GM18499 (cell line): ENCODE measurements around the gene SNCB.

ENCODE experiments used
- ATAC-seq: cut with Tn5 transposase; IDR thresholded peaks from one replicate; pipeline ENCODE4 v1.9.1; 2021; ENCODE audit warnings: moderate number of reproducible peaks; ENCODE audit not compliant: insufficient read depth, unreplicated experiment

Gene SNCB

DNA sequence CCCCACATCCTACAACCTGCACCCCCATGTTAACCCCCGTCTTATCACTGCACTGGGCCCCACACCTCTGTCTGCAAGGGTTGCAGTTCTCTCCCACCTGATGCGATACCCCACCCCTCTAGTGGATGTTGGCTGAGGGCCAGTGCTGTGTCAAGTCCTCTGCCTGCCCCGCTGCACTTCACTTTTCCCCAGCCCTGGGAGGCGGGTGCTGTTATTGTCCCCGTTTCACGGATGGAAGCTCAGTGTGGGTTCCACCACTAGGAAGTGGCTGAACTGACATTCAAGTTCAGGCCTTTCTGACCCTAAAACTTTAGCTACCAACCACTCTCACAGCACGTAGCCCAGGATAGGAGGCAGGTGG lies 3.5 kb downstream of the SNCB start:
- no peak for ATAC-seq

- no peak for ATAC-seq
Measured at GRCh38 chr5:176625966-176626875, 4.1 kb downstream of the SNCB start.

DNA sequence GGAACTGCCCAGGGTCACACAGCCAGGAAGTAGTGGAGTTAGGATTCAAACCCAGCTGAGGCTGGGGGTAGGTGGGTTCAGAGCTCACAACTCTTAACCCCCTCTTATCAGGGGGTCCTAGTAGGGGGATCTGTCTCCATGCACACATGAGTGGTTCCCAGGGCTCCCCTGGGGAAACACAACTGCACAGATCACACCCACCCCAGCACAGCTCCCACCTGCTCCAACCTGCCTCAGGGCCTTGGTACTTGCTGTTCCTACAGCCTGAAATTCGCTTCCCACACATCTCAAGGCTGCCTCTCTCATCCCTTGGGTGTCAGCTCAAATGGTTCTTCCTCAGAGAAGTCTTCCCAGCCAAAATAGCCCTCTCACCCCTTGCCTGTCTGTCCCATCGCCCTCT lies 4.8 kb downstream of the SNCB start:
- no peak for ATAC-seq

- ATAC-seq, result no peak
Measured at GRCh38 chr5:176624938-176625337, 5.4 kb downstream of the SNCB start.

DNA sequence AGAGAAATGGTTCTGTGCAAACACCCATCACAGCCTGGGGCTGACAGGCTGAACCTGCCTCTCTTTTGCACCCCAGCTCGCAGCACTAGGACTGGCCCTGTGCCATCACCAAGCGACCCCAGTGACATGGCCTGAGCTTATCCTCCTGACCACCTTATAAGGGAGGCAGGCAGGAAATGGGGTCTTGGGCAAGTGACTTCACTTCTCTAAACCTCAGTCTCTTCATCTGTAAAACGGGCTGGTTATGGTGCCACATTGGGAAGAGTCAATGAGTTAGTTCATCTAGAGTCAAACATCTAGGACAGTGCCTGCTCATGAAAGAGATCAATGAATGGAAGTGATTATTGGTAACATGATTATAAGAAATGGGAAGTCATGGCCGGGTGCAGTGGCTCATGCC lies 6.2 kb downstream of the SNCB start:
- ATAC-seq, result no peak

- no peak for ATAC-seq
Measured at GRCh38 chr5:176621661-176622079, 8.7 kb downstream of the SNCB start.

DNA sequence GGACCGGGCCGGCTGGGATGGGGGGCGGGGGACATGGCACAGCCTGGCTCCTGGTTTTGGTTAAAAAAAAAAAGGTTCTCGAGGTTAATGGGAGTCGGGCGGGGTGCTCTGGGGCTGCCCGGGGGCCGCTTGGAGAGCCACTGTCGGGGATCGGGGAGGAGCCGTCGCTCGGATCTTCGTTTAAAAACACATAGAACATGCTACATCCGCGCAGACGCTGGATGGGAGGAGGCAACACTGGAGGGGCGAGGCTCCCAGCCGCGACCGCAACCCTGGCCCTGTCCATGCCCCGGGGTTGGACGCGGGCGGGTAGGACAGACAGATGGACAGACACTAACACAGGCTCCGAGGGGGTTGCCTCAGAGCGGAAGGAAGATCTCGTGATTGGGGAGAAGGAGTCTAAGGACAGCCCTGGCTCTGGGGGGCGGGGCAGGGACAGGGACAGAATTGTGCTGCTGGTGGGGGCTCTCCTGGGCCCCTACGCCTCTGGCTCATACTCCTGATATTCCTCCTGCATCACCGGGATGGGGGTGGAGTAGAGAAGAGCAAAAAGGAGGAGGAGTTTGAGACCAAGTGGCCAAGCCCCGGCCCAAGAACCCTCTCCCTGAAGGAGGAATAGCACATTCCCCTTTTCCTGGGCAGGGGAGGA lies 9.9 kb downstream of the SNCB start:
- ATAC-seq, result no peak

- no peak for ATAC-seq
Measured at GRCh38 chr5:176619569-176620332, 10.6 kb downstream of the SNCB start.

- ATAC-seq, result peak; percentile 49
Measured at GRCh38 chr5:176619203-176619568, 11.1 kb downstream of the SNCB start.

DNA sequence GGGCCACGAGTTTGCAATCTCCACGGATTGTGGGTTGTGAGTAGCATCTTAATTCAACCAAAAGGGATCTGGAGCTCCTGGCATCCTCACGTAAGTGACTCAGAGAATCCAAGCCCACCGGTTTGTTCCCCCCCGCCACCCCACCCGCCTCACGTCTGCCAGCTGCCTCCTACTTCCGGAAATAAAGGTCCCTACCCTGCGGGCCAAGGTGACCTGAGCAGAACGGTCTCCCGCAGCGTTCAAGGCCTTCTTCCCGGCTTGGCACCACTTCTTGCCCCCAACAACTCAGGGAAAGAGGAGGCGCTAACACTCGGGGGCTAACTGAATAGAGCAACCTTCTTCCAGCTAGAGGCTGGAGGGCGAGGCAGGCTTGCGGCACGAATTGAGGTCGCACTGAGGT lies 11.6 kb downstream of the SNCB start:
- no peak for ATAC-seq

DNA sequence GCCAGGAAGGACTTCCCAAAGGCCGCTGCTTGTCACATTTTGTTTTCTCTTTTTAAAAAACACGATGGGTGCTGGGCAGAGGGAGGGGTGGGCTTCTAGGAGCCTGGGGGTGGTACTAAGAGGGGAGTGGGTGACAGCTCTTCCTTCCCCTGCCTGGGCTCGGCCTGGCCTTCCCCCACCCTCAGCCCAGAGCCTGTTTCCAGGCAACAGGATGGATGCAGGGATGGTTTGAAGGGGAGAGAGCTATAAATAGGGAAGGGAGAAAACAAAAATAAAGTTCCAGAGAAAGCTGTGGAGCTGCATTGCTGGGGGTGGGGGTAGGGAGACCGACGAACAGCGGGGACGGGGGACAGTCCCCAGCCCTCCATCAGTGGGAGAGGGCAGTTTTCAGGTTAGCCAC lies 13.8 kb downstream of the SNCB start:
- ATAC-seq, result no peak

GRCh38 chr5:176614805-176615478 lies 15.4 kb downstream of the SNCB start:
- ATAC-seq, result no peak

GRCh38 chr5:176612855-176613254 lies 17.5 kb downstream of the SNCB start:
- ATAC-seq, result no peak

GRCh38 chr5:176612008-176612407 lies 18.3 kb downstream of the SNCB start:
- no peak for ATAC-seq

DNA sequence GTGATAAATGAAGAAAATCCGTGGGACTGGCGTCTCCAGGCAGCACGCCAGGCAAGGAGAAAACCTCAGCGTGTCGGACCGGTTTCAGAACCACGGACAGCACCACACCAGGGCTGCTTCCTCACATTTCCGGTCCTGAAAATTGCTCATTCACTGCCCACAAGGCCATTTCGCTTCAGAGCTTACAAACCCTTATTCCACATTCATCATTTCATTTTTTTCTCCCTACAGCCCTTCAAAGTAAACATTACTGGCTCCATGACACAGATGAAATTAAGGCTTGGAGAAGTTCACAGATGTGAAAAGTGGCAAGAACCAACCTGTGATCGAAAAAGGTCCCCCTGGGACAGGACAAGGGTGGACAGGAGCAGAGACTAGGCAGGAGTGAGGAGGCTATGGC lies 18.9 kb downstream of the SNCB start:
- no peak for ATAC-seq

DNA sequence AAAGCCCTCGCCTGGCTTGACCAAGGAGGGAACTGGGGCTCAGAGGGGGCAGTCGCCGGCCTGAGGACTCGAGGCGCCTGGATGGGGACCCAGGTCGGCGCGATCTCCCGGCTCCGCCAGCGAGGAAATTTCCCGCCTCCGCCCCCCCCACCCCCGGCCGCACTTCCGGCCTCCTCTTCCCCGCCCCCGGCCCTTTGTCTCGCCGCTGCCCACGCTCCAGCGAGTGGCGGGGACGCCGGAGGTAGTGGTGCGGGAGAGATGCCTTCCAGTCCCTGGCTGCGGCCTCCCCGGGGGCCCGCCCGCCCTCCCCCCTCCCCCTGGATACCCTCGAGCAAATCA lies 19.9 kb downstream of the SNCB start:
- ATAC-seq, result no peak

DNA sequence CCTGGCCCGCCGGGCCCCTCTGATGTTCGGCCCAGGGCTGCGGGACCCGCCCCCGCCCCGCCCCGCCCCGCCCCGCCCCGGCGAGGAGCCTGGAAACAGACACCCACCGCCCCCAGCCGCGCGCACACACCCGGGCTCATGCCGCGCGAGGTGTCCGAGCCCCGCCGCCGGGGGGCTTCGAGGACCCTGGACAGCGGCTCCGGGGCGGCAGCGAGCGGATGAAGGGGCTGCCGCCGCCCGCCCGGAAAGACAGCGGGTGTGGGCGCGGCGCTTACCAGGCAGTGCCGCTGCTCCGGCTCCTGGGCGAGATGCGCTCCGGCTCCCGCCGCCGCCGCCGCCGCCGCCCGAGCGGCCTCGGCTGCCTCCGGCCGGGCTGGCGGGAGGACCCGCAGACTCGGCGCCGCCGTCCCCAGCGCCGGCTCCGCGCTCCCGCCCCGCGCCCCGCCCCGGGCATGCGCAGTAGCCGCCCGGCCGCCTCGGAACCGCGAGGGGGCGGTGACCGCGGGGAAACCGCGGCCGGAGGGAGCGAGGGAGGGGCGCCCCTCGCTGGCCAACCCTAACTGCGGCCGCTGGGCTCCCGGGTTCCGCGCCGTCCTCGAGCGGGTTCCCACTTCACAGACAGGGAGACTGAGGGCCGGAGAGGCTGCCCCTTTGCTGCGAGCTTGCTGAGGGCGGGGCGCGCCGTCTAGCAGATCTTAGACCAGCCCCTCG lies 20.5 kb downstream of the SNCB start, which contains the start of gene GPRIN1:
TSS of gene GPRIN1 (minus strand) at position 433 of the 711 bp plus-strand sequence. CDS start 10,322 bp downstream, outside the sequence.
- no peak for ATAC-seq

DNA sequence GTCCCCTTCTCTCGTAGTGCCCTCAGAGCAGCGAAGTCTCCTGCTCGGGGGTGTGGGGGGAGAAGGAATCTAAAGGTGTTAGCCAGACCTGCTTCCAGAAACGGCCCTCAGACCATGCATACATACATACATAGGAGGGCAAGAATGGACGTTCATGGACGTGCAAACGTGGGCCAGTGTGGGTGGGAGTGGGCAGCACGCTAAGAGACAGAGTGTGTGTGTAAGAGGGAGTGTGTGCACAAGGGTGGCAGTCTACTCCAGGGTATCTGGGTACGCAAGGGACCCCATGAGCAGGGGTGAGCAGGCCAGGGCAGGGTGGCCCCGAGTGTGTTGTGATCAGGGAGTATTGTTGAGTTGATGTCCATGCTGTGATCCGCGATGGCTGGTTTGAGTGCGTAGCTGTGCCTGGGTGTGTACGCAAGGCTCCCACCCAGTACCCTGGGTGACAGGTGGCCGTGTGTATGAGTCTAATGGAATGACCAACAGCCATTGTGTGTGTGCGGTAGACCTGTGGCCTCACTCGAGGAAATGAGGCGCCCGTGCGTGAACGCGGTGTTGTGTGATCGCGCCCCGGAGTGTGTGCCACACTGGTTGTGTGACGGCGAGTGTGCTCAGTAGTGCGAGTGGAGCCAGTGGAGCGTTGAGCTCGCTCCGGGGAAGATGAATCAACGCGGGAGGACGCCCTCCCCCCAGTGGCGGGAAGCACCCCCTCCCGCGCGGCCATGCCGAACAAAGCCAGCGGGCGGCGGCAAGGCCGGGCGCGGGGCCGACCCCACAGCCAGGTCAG lies 21.2 kb downstream of the SNCB start:
- ATAC-seq, result no peak

- no peak for ATAC-seq
Measured at GRCh38 chr5:176608142-176608705, 22.1 kb downstream of the SNCB start.
